Upper lobe of left lung (tissue), 4 donors: Measurements from ENCODE around the gene KRT74.

ENCODE experiments used
- POLR2A ChIP-seq, 4 donors: fragments of 450-650 bp; IDR thresholded peaks; one replicate each; pipeline ENCODE4 v1.5.1; 2016 to 2017; ENCODE audit warnings: antibody characterized with exemption in 4 of 4, mild to moderate bottlenecking in 2 of 4
- TF ChIP-seq, protein P1 (sequence below), 6 experiments: fragments of 450-650 bp in 4 of 6; fragments of 200-600 bp in 2 of 6; sonication (generic) in 2 of 6; IDR thresholded peaks; one replicate each; pipeline ENCODE4 v1.5.1; 2016 to 2019; ENCODE audit warnings: antibody characterized with exemption in 6 of 6

DNA sequence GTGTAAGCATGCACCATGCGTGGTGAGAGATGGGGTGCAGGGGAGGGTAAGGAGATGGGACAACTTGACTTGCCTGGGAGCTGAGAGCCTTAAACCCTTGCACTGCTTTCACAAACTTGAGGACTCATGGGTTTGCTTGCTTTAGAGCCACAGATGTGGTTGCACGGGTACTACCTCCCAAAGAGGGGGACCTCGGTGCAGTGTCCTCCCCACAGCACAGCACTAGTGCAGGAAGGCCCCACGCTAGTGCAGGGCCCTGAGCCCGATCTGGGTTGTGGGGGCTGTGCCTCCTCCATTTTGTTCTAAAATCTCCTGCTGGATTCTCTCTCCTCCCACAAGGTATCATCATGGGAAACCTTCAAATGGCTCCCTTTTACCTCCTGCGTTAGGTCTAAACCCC lies 16.4 kb upstream of the KRT74 start:
- TF ChIP-seq, protein P1, sequence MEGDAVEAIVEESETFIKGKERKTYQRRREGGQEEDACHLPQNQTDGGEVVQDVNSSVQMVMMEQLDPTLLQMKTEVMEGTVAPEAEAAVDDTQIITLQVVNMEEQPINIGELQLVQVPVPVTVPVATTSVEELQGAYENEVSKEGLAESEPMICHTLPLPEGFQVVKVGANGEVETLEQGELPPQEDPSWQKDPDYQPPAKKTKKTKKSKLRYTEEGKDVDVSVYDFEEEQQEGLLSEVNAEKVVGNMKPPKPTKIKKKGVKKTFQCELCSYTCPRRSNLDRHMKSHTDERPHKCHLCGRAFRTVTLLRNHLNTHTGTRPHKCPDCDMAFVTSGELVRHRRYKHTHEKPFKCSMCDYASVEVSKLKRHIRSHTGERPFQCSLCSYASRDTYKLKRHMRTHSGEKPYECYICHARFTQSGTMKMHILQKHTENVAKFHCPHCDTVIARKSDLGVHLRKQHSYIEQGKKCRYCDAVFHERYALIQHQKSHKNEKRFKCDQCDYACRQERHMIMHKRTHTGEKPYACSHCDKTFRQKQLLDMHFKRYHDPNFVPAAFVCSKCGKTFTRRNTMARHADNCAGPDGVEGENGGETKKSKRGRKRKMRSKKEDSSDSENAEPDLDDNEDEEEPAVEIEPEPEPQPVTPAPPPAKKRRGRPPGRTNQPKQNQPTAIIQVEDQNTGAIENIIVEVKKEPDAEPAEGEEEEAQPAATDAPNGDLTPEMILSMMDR (IDR thresholded peaks at IDR 0.05) = no peak
- no peak for TF ChIP-seq POLR2A (IDR thresholded peaks at IDR 0.05)
